ENCODE measurements around the gene SMYD3.

- TF ChIP-seq POLR2AphosphoS5 (IDR thresholded peaks at IDR 0.05; ENCODE audit: insufficient read depth in 1 of 2, low read depth in 1 of 2), result no peak
- no peak for TF ChIP-seq CTCF (IDR thresholded peaks at IDR 0.05)
Measured at GRCh38 chr1:246020211-246020954, 486.7 kb downstream of the SMYD3 start.
